ENCODE measurements around the gene PTBP1.

GRCh38 chr19:811506-812048, 14.3 kb downstream of the PTBP1 start:
- TF ChIP-seq CTCF (IDR thresholded peaks at IDR 0.05), result no peak
- no peak for TF ChIP-seq POLR2A (IDR thresholded peaks at IDR 0.05)
